ENCODE data around the gene STAC.
A peak's percentile ranks its signal among the peaks of the same experiment; 100 is the strongest.
"Not testable (repeated sequence)": the region's sequence is repeated elsewhere in the genome, so short reads cannot be mapped to it uniquely, and the experiment has no call there.

STAC gene

GRCh38 chr3:36417237-36417636 is 36.9 kb downstream of the STAC start:
- DNase-seq, result no peak

- no peak for DNase-seq
Measured at GRCh38 chr3:36418296-36418695, 38.0 kb downstream of the STAC start.

GRCh38 chr3:36428445-36428844 is 48.1 kb downstream of the STAC start:
- DNase-seq, result no peak

GRCh38 chr3:36429986-36430485 is 49.7 kb downstream of the STAC start:
- no peak for DNase-seq

- no peak for DNase-seq
Measured at GRCh38 chr3:36433511-36433910, 53.2 kb downstream of the STAC start.

GRCh38 chr3:36434687-36435426 is 54.6 kb downstream of the STAC start:
- DNase-seq, result no peak

- DNase-seq, result no peak
Measured at GRCh38 chr3:36443028-36443686, 62.9 kb downstream of the STAC start.

GRCh38 chr3:36444909-36445308 is 64.6 kb downstream of the STAC start:
- DNase-seq, result no peak

- DNase-seq, result no peak
Measured at GRCh38 chr3:36446276-36446675, 66.0 kb downstream of the STAC start.

GRCh38 chr3:36447061-36447460 is 66.8 kb downstream of the STAC start:
- DNase-seq, result no peak

GRCh38 chr3:36451816-36452215 is 71.5 kb downstream of the STAC start:
- no peak for DNase-seq

GRCh38 chr3:36453213-36453612 is 72.9 kb downstream of the STAC start:
- not testable (repeated sequence) for DNase-seq

- DNase-seq, result not testable (repeated sequence)
Measured at GRCh38 chr3:36453896-36454295, 73.6 kb downstream of the STAC start.

- DNase-seq, result no peak
Measured at GRCh38 chr3:36455406-36455805, 75.1 kb downstream of the STAC start.

GRCh38 chr3:36456784-36457183 is 76.5 kb downstream of the STAC start:
- DNase-seq, result no peak

- DNase-seq, result no peak
Measured at GRCh38 chr3:36457667-36458066, 77.4 kb downstream of the STAC start.

GRCh38 chr3:36459177-36459576 is 78.9 kb downstream of the STAC start:
- no peak for DNase-seq

- no peak for DNase-seq
Measured at GRCh38 chr3:36461597-36461996, 81.3 kb downstream of the STAC start.

- not testable (repeated sequence) for DNase-seq
Measured at GRCh38 chr3:36472045-36472444, 91.7 kb downstream of the STAC start.

GRCh38 chr3:36475558-36475957 is 95.3 kb downstream of the STAC start:
- no peak for DNase-seq

GRCh38 chr3:36476286-36476942 is 96.1 kb downstream of the STAC start:
- DNase-seq, result no peak

- DNase-seq, result no peak
Measured at GRCh38 chr3:36477655-36478054, 97.4 kb downstream of the STAC start.

- DNase-seq, result peak; percentile 19
Measured at GRCh38 chr3:36480911-36481648, 100.8 kb downstream of the STAC start.
